EL (cell line): ENCODE data around the gene SYN1.
"Not testable (repeated sequence)": the region's sequence is repeated elsewhere in the genome, so short reads cannot be mapped to it uniquely, and the experiment has no call there.

ENCODE experiments used
- DNase-seq: peaks from one replicate; pipeline ENCODE4 v3.0.0-alpha.2; 2016

Gene SYN1

DNA sequence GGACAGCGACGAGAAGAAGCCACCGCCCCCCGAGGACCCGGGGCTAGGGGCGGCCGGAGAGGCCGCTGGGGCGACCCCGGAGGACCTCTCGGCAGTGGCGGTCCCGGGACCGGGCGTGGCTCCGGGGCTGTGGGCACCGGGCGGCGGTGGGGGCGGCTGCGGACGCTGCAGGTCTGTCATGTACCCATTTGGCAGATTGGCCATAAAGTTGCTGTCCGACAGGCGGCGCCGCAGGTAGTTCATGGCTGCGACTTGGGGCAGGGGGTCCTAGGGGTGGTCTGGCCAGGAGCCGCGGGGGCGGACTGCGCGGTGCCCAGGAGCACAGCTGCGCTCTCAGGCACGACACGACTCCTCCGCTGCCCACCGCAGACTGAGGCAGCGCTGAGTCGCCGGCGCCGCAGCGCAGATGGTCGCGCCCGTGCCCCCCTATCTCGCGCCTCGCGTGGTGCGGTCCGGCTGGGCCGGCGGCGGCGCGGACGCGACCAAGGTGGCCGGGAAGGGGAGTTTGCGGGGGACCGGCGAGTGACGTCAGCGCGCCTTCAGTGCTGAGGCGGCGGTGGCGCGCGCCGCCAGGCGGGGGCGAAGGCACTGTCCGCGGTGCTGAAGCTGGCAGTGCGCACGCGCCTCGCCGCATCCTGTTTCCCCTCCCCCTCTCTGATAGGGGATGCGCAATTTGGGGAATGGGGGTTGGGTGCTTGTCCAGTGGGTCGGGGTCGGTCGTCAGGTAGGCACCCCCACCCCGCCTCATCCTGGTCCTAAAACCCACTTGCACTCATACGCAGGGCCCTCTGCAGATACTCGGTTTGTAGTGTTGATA lies at the start of gene SYN1:
Gene SYN1 (minus strand): TSS at position 372 of the 817 bp plus-strand sequence. CDS start 129 bp downstream, at position 243.
- DNase-seq, result peak; percentile 68

DNA sequence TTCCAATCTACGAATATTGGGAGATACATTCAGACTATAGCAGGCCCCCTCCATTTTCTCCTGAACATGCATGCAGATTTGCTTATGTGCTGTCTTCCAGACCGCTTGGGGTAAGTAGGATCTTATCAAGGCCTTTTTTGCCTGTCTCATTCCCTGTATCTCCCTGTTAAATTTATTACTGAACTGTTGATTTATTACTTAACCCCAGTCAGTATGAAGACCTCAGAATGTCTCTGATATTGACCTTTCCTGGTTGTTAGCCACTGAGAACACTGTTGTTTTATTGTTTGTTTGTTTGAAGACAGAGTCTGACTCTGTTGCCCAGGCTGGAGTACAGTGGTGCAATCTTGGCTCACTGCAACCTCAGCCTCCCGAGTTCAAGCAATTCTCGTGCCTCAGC lies 46.1 kb upstream of the SYN1 start:
- DNase-seq, result not testable (repeated sequence)

DNA sequence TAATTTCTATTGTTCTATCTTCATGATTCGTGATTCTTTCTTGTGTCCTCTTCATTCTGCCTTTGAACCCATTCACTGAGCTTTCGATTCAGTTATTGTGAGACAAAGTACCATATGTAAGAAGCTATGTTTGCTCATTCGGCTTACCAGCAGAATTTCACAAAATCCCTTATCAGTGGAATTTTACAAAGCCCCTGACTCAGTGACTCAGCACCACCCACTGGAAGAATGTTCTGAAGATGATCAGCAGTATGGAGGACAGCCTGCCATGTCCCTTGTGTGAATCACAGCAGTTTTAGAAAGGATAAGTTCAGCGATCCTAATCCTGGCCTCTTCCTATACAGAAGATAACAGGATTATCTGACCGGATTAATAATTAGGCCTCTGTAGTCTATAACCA lies 45.1 kb upstream of the SYN1 start:
- peak; percentile 6 for DNase-seq

DNA sequence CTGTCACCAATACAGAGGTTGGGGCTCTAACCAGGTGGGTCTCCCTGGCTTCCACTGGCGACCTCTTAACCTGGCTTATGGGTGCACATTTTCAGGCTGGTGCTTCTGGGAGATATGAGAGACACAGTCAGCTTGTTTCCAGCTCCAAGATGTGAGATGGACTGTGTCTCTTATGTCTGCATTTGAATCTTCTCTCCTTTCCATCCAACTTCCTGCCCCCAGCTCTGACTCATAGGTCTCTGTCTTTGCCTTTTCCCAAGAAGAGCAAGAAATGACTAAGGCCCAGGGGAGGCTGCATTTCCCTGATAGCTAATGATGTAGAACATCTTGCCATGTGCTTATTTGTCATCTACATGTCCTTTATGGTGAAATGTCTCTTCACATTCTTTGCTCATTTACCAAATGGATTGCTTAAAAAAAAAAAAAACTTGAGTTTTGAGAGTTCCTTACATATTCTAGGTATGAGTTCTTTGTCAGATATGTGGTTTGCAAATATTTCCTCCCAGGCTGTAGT lies 42.5 kb upstream of the SYN1 start:
- DNase-seq, result peak; percentile 91

DNA sequence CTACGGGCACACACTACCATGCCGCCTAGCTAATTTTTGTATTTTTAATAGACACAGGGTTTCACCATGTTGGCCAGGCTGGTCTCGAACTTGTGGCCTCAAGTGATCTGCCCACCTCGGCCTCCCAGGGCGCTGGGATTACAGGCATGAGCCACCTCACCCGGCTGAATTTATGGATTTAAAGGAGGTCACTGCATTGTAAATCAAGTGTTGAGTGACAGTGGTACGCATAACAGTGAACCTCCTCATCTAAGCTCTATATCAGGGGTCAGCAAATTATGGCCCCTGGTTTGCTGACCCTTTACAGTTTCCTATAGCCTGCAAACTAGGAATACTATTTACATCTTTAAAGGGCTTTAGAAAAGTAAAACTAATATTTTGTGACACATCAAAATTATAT lies 41.9 kb upstream of the SYN1 start:
- DNase-seq, result no peak

DNA sequence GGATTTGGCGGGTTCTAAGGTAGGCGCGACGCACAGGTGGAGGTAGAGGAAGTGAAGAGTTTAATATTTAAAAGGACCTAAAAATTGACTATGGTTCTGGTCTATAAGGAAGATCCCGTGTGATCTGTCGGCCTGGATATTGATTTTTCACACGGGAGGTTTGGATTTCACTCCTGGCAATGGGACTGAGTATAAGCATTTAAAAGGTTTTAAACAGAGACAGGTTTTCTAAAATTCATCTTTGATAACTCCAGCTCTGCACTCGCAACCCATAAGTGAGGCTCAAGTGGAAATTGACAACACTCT lies 39.7 kb upstream of the SYN1 start:
- DNase-seq, result no peak

DNA sequence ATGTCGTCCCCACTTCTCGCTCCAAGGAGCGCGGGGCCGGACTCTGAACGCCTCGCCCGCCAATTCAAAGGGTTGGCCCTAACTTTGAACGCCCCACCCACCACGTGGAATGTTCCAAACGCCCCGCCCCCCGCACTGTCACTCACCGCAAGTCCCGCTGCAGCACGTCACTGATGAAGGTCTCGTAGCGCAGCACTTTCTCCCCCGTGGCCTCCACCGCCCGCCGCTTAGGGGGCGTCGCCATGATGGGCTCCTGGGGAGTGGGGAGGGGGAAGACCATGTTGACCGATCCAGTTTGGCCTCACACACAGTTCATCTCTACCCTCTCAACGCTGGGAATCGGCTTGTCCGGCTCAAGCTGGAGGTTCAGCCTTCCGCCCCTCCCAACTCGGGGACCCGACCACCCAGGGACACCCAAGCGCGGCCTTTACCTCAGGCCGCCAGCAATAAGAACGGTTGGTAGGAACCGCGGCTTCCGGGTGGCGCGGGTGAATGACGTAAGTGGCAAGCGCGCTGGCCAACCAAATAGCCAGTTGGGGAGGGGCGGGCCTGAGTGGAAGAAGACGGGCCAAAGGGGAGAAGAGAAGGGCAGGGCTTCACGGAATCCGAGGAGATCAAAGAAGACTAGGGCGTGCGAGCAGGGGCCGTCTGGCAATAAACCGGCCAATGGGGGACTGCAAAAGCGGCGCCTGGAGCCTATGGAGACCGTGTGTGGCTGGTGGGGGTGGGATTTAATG lies 39.2 kb upstream of the SYN1 start, which contains the start of gene UXT:
Gene UXT (minus strand): TSS at position 497 of the 737 bp plus-strand sequence. CDS start 253 bp downstream, at position 244.
- peak; percentile 93 for DNase-seq

DNA sequence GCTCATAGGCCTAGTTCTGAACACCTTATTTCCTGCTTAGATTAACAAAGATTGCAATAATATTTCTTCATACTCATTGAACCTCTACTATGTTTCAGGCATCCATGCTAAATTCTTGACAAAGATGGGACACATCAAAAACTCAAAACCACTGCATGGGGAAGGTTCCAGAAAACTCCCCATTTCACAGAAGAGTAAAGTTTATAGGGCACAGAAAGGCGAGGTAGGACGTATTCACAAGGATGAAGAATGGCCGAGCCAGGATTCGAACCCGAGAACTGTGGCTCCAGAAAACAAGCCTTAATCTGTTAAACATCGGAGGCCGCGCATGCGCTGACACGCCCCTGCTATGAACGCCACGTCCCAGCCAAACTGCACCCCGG lies 38.6 kb upstream of the SYN1 start:
- no peak for DNase-seq

DNA sequence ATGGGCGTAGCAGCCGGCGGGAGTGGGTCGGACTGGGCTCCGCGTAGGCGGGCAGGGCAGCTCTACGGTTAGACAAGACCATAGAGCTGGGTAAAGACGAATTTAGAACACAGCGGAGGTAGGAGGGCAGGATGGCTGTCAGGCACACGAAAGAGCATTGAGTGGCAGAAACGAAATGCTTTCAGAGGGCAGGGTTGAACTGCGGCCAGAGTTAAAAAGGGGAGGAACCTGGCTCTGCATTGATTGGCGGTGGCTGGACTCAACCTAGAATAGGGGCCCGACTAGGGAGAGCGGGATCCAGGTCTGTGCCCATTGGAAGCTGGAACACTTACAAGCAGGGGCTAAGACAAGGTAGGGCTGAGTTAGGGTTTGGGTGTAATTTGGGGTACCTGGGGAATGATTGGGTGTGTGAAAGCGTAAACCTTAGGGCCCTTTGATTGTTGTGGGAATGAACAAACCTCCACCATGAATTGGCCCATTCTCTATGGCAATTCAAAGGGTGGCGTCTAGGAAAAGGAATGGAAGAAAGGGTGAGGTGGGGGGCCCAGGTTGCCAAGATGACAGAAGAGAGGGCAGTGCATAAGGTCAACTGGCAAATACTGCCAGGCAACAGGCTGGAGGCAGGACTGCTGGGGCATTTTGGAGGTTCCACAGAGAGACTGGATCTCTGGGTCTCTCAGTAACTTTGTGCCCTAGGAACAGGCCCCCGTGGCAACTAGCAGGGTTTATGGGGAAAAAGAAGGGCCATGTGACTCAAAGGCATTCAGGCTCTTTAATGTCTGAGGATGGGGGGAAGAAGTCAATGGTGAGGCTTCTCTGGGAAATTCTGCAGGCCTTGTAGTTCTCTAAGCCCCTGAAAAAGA lies 31.6 kb upstream of the SYN1 start:
- no peak for DNase-seq

DNA sequence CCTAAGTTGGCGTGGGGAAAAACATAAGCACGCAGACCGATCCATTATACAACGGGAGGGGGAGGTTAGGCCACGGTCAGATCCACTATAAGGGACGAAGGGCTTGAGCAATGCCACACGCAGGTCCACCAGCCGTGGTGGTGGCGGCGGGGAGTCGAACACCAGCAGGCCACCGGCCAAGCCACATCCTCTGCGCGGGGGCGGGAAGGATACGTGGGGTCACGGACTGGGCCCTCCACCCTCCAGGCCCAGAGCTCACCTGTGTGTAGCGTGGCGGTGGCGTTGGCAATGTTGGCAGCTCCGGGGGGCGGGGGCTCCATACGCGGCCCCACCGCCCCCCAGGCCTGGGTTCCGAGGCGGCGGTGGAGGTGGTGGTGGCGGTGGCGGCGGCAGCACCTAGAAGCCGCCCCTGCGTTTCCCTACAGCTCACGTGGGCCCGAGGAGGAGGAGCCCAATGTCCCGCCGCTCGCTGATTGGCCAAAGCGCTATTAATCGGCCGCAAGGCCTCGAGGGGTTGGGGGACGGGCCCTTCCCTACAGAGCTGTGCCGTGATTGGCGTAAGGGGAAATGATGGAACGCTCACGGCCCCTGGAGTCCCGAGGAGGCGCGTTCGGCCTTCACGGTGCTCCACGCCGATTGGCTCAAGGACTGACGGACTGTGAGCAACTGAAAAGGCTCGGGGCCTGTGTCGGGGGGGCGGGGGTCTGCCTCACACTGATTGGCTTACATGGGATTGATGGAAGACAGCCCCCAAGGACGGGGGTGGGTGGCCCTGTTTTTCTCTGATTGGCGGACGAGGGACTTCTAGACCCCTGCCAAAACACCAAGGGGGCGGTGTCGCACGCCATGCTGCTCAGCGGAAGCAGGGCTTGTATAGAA lies 30.7 kb upstream of the SYN1 start, which contains the start of gene ELK1:
Gene ELK1 (minus strand): TSS at position 400 of the 879 bp plus-strand sequence. CDS start 9,122 bp downstream, outside the sequence.
- DNase-seq, result peak; percentile 97

DNA sequence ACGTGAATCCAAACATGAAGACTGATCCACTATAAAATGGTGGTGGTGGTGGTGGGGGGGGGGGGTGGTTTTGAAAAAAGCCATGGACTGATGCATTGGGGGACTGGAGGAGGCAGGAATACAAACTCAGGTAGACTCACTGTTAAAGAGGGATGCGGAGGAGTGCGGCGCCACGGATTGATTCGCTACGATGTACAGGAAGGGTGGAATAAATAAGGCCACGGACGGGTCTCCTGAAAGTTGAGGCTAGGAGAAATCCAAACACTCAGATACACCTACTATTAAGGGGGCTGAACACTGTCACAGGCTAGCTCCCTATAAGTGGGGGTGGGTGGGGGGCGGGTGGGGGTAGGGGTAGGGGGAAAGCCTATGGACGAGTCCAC lies 30.1 kb upstream of the SYN1 start:
- DNase-seq, result no peak

DNA sequence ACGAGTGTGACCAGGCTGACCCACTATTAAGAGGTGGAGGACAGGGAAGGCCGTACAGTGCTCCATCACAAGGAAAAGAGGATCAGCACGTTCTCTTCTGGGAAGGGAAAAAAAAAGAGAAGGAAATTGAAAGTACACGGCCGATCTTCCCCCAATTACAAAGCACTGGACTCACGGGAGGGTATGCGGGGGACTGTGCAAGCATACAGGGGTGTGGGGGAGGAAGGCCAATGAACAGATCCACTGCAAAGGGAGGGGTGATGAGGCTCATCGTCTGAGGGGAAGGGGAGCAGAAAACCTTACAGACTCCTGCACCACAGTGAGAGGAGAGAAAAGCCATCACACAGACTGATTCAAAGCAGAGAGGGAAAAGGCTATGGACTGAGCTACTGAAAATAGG lies 29.6 kb upstream of the SYN1 start:
- DNase-seq, result no peak

DNA sequence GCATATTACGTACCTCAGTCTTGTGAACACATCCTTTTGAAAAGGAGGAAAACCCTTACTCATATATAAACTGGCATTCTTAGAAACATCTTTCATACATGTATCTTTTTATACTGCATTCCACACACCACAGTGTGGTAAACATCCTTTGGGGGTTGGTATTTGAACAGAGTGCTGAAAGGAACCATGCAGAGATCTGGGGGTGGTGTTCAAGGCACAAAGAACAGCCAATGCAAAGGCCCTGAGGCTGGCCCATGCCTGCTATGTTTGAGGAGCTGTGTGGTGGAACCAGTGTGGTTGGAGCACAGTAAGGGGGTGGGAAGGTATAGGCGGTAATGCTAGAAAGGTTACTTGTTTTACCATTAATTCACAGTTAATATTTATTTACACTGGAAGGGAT lies 28.7 kb upstream of the SYN1 start:
- DNase-seq, result peak; percentile 21

DNA sequence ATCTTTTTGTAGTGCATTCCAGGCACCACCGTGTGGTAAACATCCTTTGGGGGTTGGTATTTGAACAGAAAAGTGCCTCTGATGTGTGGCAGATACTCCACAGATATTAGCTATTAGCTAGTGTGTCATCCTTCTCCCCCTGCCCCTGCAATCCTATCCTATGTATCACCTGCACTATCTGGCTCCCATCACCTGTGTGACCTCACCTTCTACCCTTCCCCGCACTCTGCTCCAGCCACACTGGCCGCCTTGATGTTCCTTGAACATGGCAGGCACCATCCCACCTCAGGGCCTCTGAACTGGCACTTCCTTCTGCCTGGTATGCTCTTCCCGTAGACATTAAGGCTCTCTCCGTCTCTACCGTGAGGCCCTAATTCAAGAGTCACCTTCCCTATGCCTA lies 27.0 kb upstream of the SYN1 start:
- DNase-seq, result no peak

DNA sequence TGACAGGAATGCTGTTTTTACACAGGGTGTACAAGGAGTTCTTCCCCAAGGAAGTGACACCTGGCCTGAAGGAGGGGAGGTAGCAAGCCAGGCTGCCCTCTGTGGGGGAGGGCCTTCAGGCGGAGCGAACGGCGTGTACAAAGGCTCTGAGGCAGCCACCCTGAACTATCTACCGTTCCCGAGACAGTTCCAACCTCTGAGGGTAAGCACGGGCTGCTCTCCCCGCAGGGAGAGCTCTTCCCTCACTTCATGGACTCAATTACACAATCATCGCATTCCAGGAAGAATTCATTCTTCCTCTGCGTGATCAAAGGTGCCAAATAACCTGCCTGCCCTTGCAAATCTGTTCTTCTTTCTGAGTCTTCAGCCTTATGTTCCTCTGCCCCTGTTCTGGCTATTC lies 25.9 kb upstream of the SYN1 start:
- no peak for DNase-seq

DNA sequence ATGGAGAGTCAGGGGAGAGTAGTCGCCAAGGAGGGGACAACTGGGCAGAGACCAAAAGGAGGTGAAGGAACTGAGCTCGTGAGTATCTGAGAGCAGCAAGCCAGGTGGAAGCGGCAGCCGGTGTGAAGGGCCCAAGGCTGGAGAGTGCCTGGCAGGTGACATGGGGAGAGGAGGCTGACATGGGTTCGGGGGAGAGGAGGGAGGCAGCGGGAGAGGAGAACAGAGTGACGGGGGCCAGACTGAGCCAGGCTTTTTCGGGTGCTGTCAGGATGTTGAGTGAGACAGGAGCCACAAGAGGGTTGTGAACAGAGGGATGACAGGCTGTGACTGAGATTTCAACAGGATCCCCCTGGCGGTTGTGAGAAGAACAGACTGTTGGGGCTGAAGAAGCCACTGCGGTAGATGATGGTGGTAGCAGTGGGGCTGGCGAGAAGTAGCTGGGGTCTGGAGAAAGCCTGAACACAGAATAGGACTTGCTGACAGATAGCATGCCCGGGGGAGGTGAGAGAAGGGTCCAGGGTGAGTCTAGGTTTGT lies 25.0 kb upstream of the SYN1 start:
- DNase-seq, result peak; percentile 24

DNA sequence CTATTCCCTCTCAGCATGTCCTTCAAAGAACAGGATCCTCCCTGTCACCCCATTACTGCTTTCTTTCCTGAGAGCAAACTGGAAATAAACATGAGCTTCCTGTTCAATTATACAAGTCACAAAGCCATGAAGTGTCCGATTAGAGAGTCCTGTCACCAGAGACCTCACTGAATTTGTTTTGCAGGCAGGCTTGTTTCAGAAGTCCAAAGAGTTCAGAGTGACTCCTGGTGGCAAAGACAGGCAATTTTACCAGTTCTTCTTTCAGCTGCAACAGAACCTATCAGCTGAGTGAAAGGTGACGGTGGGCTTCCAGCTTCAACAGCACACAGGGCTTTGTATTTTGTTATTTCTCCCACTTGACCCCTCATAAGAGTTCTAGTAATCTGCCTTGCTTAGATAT lies 24.3 kb upstream of the SYN1 start:
- no peak for DNase-seq

DNA sequence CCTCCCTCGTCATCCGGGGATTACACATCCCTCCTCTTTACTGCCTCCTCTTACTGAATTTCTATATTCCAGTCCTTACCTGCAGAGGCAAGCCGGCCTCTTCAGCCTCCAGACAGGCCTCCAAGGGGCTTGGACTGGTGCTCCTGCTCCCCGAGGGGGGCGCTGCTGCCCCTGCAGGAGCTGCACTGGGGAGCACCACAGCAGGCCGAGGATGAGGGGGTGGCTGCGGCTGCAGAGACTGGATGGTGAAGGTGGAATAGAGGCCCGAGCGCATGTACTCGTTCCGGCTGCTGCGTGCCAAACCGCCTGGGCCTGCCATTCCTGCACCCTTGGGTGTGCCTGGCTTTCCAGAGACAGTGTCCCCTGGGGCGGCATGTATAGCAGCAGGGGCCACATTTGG lies 19.2 kb upstream of the SYN1 start:
- DNase-seq, result no peak

DNA sequence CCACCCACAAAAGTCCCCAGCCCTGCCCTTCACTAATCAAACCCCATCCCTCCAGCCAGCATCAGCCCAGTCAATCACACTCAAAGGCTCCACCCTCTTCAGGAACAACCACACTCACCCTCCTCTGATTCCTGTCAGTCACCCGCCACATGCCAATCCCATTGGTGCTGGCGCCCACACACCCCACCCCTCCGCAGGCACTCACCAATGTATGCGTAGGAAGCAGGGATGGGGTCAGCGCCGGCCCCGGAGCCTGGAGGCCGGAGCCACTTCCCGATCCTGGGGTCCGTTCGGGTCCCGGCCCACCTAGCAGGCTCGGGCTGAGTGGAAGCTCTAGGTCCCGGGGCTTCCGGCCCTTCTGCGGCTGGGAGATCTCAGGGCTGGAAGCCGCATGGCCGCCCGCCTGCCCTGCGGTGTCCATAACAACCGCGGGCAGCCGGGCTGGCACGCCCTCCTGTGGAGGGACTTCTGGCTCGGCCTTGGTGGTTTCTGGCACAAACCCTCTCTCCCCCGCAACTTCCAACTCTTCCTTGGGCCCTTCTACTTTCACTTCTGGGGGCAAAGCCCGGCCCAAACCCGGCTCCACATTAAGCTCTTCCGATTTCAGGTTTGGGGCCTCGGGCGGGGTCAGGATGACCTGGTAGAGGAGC lies 18.0 kb upstream of the SYN1 start:
- DNase-seq, result no peak

DNA sequence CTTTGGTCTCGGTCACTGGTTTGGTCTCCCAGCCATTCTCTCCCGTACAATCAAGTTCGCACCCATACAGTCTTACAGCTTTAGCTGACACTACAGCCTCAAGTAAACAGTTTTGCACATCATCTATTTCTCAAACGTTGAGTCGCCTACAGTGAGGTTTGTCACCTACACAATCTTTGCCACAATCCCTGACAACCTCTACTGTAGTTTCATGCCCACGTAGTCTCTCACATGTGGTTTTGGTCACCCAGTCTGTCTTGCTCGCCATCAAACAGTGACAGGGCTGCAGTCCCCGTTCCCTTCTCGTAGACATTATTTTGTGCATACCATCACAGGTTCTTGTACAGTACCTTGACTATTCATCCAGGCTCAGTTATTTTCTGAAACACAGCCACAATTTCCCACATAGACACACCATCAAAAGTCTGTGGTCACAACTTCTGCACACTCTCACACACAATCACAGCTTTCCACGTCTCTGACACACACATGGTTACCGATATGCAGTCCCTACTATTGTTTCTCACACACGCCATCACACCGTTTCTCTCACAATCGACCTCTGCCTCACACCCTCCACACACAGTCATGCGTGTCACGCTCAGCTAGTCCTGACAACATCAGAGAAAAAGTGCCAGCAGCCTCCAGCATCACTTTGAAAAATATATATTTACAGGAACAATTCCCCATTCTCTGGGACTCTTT lies 15.4 kb upstream of the SYN1 start:
- no peak for DNase-seq
